Esophagus squamous epithelium (tissue), 4 donors: ENCODE data around the gene MEAF6.

Source experiments
- POLR2A ChIP-seq, 4 donors: fragments of 450-650 bp; IDR thresholded peaks; one replicate each; pipeline ENCODE4 v1.6.1; 2017; ENCODE audit warnings: antibody characterized with exemption in 4 of 4, mild to moderate bottlenecking in 4 of 4, moderate library complexity in 3 of 4
- TF ChIP-seq, protein P1 (sequence below), 6 experiments: fragments of 450-650 bp in 4 of 6; fragments of 200-600 bp in 2 of 6; sonication (generic) in 2 of 6; IDR thresholded peaks; one replicate each; pipeline ENCODE4 v1.5.1; 2016 to 2019; ENCODE audit warnings: antibody characterized with exemption in 6 of 6, mild to moderate bottlenecking in 4 of 6, moderate library complexity in 4 of 6

GRCh38 chr1:37455516-37455915 is 59.0 kb downstream of the MEAF6 start:
- TF ChIP-seq, protein P1, sequence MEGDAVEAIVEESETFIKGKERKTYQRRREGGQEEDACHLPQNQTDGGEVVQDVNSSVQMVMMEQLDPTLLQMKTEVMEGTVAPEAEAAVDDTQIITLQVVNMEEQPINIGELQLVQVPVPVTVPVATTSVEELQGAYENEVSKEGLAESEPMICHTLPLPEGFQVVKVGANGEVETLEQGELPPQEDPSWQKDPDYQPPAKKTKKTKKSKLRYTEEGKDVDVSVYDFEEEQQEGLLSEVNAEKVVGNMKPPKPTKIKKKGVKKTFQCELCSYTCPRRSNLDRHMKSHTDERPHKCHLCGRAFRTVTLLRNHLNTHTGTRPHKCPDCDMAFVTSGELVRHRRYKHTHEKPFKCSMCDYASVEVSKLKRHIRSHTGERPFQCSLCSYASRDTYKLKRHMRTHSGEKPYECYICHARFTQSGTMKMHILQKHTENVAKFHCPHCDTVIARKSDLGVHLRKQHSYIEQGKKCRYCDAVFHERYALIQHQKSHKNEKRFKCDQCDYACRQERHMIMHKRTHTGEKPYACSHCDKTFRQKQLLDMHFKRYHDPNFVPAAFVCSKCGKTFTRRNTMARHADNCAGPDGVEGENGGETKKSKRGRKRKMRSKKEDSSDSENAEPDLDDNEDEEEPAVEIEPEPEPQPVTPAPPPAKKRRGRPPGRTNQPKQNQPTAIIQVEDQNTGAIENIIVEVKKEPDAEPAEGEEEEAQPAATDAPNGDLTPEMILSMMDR (IDR thresholded peaks at IDR 0.05), result no peak
- no peak for TF ChIP-seq POLR2A (IDR thresholded peaks at IDR 0.05)
